ENCODE results near the gene NMNAT1. TPM values are rescaled to one million over a fixed set of nuclear protein-coding genes. Genes with fewer than 3 reads are reported as not detected.
A peak's percentile ranks its signal among the peaks of the same experiment; 100 is the strongest.

NMNAT1 gene
- total and polyA plus RNA-seq, 8 donors = 3.1 to 18.8 (median 8.7) TPM

GRCh38 chr1:9957726-9958125, 14.5 kb downstream of the NMNAT1 start:
- TF ChIP-seq, protein P1, sequence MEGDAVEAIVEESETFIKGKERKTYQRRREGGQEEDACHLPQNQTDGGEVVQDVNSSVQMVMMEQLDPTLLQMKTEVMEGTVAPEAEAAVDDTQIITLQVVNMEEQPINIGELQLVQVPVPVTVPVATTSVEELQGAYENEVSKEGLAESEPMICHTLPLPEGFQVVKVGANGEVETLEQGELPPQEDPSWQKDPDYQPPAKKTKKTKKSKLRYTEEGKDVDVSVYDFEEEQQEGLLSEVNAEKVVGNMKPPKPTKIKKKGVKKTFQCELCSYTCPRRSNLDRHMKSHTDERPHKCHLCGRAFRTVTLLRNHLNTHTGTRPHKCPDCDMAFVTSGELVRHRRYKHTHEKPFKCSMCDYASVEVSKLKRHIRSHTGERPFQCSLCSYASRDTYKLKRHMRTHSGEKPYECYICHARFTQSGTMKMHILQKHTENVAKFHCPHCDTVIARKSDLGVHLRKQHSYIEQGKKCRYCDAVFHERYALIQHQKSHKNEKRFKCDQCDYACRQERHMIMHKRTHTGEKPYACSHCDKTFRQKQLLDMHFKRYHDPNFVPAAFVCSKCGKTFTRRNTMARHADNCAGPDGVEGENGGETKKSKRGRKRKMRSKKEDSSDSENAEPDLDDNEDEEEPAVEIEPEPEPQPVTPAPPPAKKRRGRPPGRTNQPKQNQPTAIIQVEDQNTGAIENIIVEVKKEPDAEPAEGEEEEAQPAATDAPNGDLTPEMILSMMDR (IDR thresholded peaks at IDR 0.05) = no peak
- TF ChIP-seq POLR2AphosphoS5 (IDR thresholded peaks at IDR 0.05) (no peak), EP300 (IDR thresholded peaks at IDR 0.05) (no peak), POLR2A (IDR thresholded peaks at IDR 0.05) (no peak)
- intact Hi-C loops (cut with DNase I; ENCODE audit: low total_unique reads) = no loop called here
- DNase-seq = no peak
- Histone ChIP-seq H3K9me3 (no peaks in the 10 kb centered on the region), H3K27ac (no peak overlapping the region), H3K4me3 (no peak overlapping the region), H3K27me3 (no peaks in the 10 kb centered on the region), H3K36me3 (peaks cover 0 to 4% (median 0%) of the 10 kb centered on the region in 4 donors), H3K4me1 (no peaks in the 10 kb centered on the region)
- 90 to 93% (median 92%) methylated on average over 8 of the region's 8 CpGs for WGBS, 5 donors

DNA sequence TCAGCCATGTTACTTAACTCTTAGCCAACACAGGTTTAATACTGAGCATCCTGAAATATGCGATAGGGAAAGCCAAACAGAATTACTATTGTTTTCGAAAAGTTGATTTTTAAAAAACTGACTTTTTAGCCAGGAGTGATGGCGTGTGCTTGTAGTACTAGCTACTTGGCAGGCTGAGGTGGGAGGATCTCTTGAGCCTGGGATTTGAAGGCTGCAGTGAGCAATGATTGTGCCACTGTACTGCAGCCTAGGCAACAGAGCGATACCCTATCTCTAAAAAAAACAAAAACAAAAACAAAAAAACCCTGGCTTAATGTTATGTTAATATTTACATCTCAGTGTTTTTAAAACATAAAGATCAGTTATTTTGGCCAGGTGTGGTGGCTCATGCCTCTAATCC, 16.7 kb downstream of the NMNAT1 start:
- intact Hi-C loops (cut with DNase I; ENCODE audit: low total_unique reads) = no loop called here

GRCh38 chr1:9960706-9961562, 17.7 kb downstream of the NMNAT1 start:
- intact Hi-C loops (cut with DNase I; ENCODE audit: low total_unique reads) = no loop called here
- Histone ChIP-seq H3K27me3 (no peaks in the 10 kb centered on the region), H3K27ac (no peak overlapping the region), H3K9me3 (no peaks in the 10 kb centered on the region), H3K36me3 (no peaks in the 10 kb centered on the region), H3K4me3 (no peak overlapping the region), H3K4me1 (no peaks in the 10 kb centered on the region)
- TF ChIP-seq POLR2A (IDR thresholded peaks at IDR 0.05) = no peak
- no peak for TF ChIP-seq EP300 (IDR thresholded peaks at IDR 0.05)
- peak in 1 of 2 donors; percentile 26 for DNase-seq
- WGBS, 5 donors = 77 to 88% (median 81%) methylated on average over 11 to 12 of the region's 12 CpGs

More for the DNA sequence above, 16.7 kb downstream of the NMNAT1 start:
- Histone ChIP-seq H3K27ac (no peak overlapping the region), H3K36me3 (no peaks in the 10 kb centered on the region), H3K9me3 (no peaks in the 10 kb centered on the region), H3K4me1 (no peaks in the 10 kb centered on the region), H3K27me3 (no peaks in the 10 kb centered on the region), H3K4me3 (no peak overlapping the region)
- WGBS, 5 donors = 60 to 90% (median 88%) methylated on average over 4 of the region's 4 CpGs
- TF ChIP-seq, protein P1 (IDR thresholded peaks at IDR 0.05) = no peak
- TF ChIP-seq EP300 (IDR thresholded peaks at IDR 0.05) (no peak), POLR2AphosphoS5 (IDR thresholded peaks at IDR 0.05) (no peak), POLR2A (IDR thresholded peaks at IDR 0.05) (no peak)
- DNase-seq = peak in 1 of 2 donors; percentile 29

- Histone ChIP-seq H3K27me3 (no peaks in the 10 kb centered on the region), H3K9me3 (no peaks in the 10 kb centered on the region), H3K27ac (peak overlapping the region in 2 of 5 donors; percentile 11 to 18), H3K36me3 (peaks cover 16 to 56% (median 54%) of the 10 kb centered on the region in 4 donors), H3K4me3 (no peak overlapping the region), H3K4me1 (no peaks in the 10 kb centered on the region)
- intact Hi-C loops (cut with DNase I; ENCODE audit: low total_unique reads) = no loop called here
- TF ChIP-seq, protein P1 (IDR thresholded peaks at IDR 0.05) = no peak
- TF ChIP-seq POLR2A (IDR thresholded peaks at IDR 0.05) = no peak
- TF ChIP-seq EP300 (IDR thresholded peaks at IDR 0.05) = no peak
- no peak for TF ChIP-seq POLR2AphosphoS5 (IDR thresholded peaks at IDR 0.05)
- no peak for DNase-seq
- 73 to 88% (median 80%) methylated on average over 5 of the region's 5 CpGs for WGBS, 5 donors
Observed at GRCh38 chr1:9984253-9984652, 41.0 kb downstream of the NMNAT1 start.

GRCh38 chr1:9985001-9985400, 41.7 kb downstream of the NMNAT1 start:
- Histone ChIP-seq H3K36me3 (peaks cover 16 to 49% (median 47%) of the 10 kb centered on the region in 4 donors), H3K27me3 (no peaks in the 10 kb centered on the region), H3K27ac (peak overlapping the region in 2 of 5 donors; percentile 31 to 32), H3K4me3 (no peak overlapping the region), H3K4me1 (peaks cover 0 to 4% (median 0%) of the 10 kb centered on the region in 4 donors), H3K9me3 (no peaks in the 10 kb centered on the region)
- DNase-seq = no peak
- 37 to 44% (median 43%) methylated on average over 6 of the region's 6 CpGs for WGBS, 5 donors
- intact Hi-C loops (cut with DNase I; ENCODE audit: low total_unique reads) = no loop called here
- no peak for TF ChIP-seq EP300 (IDR thresholded peaks at IDR 0.05)
- no peak for TF ChIP-seq POLR2A (IDR thresholded peaks at IDR 0.05)
- no peak for TF ChIP-seq POLR2AphosphoS5 (IDR thresholded peaks at IDR 0.05)
- TF ChIP-seq, protein P1 (IDR thresholded peaks at IDR 0.05) = no peak
